Posterior vena cava (tissue), 2 donors: ENCODE results near the gene SDK1. TPM values are rescaled to one million over a fixed set of nuclear protein-coding genes. Genes with fewer than 3 reads are reported as not detected.
A peak's percentile ranks its signal among the peaks of the same experiment; 100 is the strongest.
"Not testable (repeated sequence)": the region's sequence is repeated elsewhere in the genome, so short reads cannot be mapped to it uniquely, and the experiment has no call there.

Experiments used
- DNase-seq: peaks from one replicate; pipeline ENCODE4 v3.0.0-alpha.2; 2020; ENCODE audit warnings: low spot score
- intact Hi-C, 2 donors: fragments of 100-400 bp; cut with DNase I; formaldehyde crosslinking; loops; one replicate each; pipeline versions ENCODE4 v1.14.1 to v1.14.2; 2022 to 2023
- total RNA-seq, 2 donors: library from RNA; stranded (reverse); fragmentation: NEBNext Ultra II Directional; extraction: Animal tissue kit (Norgen Biotek cat#: 25700); gene quantifications; one replicate each; pipeline ENCODE4 v1.2.1, GENCODE V29; 2021
- donor health status: DM: yes; HTN: yes; CAD: no.
- donor health status: DM: yes; HTN: yes; CAD: no.

The SDK1 gene
- total RNA-seq, 2 donors from 2014 or later, result 14.4 to 18.3 TPM

DNA sequence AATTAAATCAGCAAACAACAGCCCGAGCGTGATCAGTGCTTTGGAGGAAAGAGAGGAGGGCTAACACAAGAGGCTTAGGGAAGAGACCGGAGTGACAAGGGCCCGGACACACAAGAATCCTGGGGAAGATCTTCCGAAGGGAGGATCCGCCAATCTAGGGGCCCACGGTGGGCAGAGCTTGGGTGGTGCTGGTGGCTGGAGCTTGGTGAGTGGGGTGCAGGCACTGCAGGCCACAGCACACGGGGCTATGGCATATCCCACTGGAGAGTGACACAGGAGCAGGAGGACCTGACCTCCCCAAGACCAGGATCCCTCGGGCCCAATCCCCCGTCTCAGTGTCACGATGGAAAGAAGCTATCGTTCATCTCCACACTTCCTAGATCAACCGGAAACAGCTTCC lies 909.8 kb downstream of the SDK1 start:
- intact Hi-C loops, result no loop called here
- DNase-seq, result peak; percentile 37

DNA sequence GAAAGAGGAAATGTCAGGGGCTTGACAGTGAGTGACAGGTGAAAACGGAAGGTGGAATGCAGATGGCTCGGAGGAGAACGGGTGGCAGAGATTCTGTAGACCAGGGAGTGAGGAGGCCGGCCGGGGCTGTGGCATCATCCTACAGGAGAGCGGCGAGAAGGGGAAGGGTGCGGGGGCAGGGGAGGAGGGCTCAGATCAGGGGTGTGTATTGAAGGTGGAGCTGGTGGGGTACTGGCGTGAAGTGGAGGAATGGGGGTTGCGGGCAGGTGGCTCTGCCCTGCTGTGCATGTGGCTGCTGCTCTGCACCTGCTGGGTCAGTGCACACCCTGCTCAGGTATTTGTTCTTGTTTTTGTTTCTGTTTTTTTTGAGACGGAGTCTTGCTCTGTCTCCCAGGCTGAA lies 910.2 kb downstream of the SDK1 start:
- intact Hi-C loops, result no loop called here
- DNase-seq, result peak; percentile 35

DNA sequence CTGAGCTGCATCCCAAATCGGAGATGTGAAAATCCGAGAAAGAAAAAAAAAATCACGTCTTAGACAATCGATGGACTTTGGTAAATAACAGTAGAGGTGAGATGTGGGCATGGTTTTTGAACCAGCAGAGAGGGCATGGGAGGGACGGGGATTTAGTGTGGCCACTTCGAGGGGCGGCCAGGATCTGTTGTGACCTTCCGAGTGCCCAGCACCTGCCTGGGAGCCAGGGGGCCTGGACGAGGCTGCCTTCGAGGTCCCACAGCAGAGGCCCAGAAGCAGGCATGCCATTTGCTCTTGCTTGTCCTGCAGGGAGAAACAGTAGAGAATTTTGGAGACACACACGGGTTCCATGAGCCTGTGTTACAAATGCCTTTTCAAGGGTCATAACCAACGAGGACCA lies 911.3 kb downstream of the SDK1 start:
- intact Hi-C loops, result no loop called here
- peak; percentile 35 for DNase-seq

DNA sequence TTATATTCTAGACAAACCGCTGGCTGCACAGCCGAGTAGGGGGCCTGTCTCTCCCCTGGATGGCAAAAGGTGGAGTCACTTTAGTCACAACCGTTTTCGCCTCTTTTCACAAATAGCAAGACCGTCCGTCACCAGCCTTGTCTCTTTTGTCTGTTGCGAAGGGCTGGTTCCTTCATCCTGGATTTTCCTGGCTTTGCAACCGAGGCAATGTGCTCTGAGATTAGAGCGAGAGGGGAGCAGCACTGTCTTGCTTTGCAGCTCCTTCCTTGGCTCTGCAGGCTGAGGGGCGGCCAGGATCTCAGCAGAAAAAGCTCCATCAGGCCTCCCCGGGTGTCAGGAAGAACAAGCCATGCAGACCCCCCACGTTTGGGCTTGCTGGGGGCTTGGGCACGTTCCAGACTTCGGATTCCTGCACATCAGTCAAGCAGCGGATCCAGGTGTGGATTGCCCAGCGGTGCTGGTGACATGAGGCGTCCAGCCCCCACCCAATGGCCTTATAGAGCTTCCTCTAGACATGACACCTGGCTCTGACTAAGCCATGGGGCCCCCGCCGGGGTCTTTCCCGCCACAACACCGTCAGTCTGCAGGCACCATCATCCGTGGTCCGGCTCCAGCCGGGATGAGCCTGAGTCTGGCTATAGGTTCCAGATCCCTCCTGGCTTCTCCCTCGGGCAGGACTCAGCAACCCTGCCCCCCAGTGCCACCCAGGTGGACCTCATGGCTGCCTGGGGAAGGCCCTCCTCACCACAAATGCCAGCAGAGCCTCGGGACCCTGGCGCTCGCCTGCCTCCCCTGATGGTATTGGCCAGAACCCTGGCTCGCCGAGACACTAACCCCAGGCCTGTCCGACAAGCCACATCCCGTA lies 913.5 kb downstream of the SDK1 start:
- peak; percentile 69 for DNase-seq
- intact Hi-C loops, result no loop called here

DNA sequence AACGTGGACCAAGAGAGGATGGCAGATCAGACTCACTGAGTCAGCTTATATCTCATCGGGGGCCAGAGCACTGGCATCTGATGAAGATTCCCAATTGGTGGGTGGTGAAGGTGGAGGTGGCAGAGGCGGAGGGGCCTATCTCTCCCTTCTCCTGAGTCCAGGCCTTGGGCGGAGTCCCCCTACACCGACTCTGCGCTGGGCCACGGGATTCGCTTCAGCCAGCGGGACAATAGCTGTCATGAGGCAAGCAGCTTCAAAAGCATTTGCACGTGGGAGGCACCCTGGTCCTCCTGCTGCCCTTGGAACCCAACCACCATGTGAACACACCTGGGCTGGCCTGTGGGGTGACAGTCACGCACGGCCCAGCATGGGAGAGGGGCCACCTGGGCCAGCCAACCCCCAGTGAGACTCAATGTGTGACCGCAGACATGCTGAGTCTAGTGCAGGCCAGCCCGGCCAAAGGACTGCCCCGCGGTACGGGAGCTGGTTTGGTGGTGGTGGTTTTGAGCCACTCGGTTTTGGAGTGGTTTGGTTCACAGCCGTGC lies 914.2 kb downstream of the SDK1 start:
- peak; percentile 73 for DNase-seq
- intact Hi-C loops, result no loop called here

DNA sequence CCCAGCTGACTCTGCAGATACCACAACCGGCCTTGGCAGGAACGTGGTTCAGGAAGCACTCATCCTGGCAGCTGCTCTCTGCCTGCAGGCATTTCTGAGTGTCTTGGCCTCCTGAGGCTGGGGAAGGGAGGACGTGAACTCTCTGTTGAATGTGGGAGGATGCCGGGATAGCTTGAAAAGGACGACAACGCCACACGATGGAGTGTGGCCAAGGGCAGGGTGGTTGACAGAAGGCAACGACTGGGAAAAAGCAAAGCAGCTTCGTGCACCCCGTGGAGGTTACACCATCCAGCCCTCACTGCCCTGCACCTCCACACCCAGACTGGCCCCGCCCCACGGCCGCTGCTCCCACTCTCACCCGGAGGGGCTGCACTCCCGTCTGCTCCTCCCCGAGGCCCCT lies 915.0 kb downstream of the SDK1 start:
- peak; percentile 68 for DNase-seq
- intact Hi-C loops, result no loop called here

DNA sequence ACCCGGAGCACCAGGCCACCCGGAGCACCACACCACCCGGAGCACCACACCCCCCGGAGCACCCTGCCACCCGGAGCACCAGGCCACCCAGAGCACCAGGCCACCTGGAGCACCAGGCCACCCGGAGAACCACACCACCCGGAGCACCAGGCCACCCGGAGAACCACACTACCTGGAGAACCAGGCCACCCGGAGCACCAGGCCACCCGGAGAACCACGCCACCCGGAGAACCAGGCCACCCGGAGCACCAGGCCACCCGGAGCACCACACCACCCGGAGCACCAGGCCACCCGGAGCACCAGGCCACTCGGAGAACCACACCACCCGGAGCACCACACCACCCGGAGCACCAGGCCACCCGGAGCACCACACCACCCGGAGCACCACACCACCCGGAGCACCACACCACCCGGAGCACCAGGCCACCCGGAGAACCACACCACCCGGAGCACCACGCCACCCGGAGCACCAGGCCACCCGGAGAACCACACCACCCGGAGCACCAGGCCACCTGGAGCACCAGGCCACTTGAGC lies 916.1 kb downstream of the SDK1 start:
- peak; percentile 31 for DNase-seq
- intact Hi-C loops, result not testable (repeated sequence)

DNA sequence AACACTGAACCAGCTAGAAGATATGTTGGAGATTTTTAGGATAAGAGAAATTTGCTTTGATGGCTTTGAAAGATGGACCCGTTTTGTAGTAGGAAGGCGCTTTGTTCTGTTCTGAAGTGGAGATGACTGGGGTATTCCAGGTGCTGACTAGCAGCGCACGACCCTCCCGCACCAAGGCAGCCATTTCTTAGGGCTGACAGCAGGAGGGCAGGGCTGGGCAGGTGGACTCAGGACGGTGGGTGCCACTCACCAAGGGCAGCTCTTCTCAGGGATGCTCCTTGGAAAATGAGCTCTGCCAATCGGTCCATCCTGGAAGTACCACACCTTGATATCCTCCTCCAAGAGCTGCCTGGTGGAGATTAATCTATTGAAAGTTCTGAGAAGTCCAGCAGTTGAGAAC lies 917.4 kb downstream of the SDK1 start:
- DNase-seq, result no peak
- intact Hi-C loops, result no loop called here

DNA sequence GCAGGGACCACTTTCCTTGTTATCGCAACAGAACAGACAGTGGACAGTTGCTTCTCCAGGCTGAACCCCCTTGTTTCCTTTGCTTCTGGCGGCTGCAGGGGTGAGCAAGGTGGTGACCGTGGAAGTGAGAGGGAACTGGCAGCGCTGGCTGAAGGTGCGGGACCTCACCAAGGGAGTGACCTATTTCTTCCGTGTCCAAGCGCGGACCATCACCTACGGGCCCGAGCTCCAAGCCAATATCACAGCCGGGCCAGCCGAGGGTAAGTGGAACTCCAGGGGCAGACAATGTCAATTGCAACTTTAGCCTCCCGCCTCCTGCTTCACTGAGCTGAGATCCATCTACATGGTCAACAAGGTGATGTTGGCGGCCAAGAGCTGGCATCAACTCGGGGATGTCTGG lies 919.0 kb downstream of the SDK1 start:
- intact Hi-C loops, result no loop called here

DNA sequence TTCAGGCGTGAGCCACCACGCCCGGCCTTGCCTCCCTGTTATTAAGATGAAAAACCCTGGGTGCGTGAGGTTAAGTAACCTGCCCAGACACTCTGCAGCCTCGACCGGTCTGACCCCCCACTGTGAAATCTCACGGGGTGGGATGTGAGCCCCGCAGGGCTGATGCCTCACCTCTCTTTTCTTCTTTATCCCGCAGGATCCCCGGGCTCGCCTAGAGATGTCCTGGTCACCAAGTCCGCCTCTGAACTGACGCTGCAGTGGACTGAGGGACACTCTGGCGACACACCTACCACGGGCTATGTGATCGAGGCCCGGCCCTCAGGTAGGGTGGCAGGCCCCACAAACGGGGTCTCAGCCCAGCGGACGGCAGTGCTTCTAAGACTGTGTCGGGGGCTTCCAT lies 920.0 kb downstream of the SDK1 start:
- DNase-seq, result no peak
- intact Hi-C loops, result no loop called here

More for the DNA sequence above, 919.0 kb downstream of the SDK1 start:
- no peak for DNase-seq

DNA sequence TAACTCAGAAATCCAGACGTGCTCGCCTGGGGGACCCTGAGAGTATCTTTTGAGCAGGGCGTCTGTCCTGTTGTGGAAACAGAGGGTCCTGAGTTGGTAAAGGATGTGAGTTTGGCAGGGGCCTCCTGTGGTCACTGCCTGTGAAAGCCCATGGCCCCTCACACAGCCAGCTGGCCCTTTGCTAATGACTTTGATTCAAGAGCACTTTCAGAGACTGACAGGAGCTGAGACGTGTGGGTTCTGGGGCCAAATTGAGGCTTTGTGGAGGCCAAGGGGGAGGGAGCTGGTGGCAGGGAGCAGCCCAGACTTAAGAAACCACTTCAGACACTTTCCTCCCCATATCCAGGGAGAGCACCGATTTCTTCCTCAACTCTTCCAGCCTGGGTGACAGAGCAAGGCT lies 921.6 kb downstream of the SDK1 start:
- intact Hi-C loops, result no loop called here
- no peak for DNase-seq

DNA sequence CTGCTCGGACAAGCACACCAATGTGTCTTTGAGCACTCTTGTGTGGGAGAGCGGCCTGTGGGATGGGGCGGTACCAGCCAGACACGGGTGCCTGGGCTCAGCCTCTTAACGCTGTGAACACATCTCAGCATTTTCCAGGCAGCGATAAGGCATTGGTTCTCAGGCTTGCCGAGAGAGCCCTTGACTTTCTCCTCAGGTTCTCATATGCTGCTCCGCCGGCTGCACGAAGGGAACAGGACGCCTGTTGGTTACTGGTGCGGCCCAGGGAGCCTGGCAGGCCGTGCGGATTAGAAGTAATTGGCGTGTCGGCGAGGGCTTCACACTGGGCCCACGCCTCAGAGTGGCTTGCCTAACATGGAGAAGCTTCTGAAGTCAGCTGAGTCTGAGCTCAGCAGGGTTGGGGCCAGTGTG lies 924.3 kb downstream of the SDK1 start:
- intact Hi-C loops, result loop anchor here in 1 of 2 donors (1.0 kb wide), 1 partner anchor 42 kb away; no protein-coding TSS in a partner anchor
- DNase-seq, result no peak

DNA sequence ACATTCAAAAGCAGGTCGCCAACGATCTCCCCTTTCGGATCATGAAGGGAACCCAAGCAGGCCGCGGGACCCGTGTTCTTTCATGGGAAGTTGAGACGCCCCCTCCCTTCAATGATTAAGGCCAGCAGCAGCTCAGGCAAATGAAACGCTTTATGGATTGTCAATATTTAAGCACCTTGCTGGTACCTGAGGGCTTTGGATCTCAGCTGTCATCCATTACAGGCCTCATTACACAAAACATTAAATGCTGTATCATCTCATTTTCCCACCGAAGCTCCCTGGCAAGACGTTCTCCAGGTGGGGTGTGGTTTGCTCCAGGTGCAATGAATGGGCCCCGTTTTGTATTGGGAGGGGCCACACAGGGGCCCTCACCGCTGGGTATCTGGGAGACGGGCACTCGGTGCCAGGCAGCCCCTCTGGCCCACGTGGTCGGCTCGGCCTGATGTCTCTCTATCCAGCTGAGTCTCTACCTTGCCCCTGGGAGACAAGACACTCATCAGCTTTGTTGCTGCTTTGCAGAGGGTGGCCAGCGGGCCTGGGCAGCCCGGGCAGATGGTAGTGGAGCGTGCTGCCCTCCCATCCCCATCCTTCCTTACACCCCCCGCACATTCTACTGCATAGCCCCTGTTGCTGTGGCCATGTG lies 925.0 kb downstream of the SDK1 start:
- intact Hi-C loops, result loop anchor here in 1 of 2 donors (1.0 kb wide), 1 partner anchor 41 kb away; no protein-coding TSS in a partner anchor
- DNase-seq, result peak; percentile 56

DNA sequence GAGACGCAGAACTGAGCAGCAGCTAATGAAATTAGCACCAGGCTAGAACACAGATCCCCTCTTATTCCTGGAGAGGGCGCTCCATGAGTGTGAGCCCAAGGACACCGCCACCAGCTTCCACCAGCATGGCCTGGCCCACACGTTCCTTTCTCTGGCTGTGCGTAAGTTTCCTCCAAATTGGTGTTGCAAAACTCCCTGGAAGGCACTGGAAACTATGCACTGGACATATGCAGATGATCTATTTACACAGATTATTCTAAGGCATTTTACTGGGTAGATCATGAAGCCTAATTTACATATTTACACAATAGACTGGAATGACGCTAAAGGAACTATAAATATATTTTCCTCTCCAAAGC lies 925.5 kb downstream of the SDK1 start:
- intact Hi-C loops, result no loop called here
- no peak for DNase-seq

DNA sequence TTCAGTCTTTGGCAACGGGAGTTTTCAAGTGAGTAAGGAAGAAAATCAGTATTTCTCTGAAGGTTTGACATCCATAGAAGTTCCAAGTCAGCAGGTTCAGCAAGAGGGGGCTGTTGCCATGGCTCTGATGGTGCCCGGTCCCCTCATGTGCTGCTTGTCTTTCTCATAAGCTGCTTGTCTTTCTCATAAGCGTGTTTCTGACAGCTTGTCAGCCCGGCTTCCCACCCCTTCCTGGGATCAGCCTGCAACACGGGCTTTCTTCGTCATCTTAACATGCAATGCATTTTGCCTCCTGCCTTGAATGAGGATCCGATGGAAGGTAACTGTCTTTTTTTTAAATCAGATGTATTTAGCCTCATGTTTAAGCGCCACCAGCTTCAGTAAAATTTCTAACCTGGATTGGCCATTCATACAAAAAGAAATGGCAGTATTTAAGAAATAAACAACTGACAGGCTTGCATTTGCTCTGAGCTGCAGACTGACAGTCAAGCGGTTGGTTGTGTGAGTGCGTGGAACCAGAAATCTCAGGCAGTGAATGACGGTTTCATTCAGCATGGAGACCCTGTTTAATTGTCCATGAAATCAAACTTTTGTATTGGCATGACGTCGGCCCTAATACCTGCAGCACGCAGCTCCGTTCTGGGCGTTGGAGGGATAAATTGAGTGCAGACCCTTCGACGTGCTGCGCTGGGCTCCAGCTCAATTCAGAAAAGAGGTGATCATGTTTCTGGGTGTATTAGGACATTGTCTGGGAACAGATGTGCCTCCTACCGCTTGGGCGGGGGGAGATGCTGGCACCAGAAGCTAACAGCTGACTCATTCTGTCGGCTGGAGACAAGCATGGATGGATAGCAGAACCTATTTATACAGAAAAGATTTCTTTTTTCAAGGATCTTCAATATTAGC lies 926.3 kb downstream of the SDK1 start:
- intact Hi-C loops, result no loop called here
- DNase-seq, result peak; percentile 43

DNA sequence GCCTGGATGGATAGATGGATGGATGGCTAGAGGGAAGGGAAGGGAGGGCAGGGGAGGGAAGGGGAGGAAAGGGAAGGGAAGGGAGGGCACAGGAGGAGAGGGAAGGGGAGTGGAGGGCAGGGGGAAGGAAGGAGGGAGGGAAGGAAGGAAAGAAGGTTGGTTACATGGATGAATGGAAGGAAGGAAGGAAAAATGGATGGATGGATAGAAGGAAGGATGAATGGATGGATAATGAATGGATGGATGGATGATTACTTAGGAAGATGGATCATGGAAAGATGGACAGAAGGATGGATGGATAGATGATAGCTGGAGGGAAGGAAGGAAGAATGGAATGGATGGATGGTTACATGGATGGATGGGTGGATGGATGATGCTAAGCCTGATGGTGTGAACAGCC lies 929.3 kb downstream of the SDK1 start:
- intact Hi-C loops, result no loop called here
- no peak for DNase-seq

DNA sequence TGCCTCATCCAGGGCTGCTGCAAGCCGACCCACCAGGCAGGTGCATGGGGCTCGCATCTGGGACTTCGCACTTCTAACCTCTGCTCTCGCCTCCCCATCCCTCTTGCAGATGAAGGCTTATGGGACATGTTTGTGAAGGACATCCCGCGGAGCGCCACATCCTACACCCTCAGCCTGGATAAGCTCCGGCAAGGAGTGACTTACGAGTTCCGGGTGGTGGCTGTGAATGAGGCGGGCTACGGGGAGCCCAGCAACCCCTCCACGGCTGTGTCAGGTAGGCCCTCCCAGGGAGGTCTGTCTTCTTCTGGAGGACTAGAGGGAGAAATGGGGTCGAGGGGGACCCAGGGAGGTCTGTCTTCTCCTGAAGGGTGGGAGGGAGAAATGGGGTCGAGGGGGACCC lies 932.1 kb downstream of the SDK1 start:
- peak; percentile 54 for DNase-seq
- intact Hi-C loops, result no loop called here

DNA sequence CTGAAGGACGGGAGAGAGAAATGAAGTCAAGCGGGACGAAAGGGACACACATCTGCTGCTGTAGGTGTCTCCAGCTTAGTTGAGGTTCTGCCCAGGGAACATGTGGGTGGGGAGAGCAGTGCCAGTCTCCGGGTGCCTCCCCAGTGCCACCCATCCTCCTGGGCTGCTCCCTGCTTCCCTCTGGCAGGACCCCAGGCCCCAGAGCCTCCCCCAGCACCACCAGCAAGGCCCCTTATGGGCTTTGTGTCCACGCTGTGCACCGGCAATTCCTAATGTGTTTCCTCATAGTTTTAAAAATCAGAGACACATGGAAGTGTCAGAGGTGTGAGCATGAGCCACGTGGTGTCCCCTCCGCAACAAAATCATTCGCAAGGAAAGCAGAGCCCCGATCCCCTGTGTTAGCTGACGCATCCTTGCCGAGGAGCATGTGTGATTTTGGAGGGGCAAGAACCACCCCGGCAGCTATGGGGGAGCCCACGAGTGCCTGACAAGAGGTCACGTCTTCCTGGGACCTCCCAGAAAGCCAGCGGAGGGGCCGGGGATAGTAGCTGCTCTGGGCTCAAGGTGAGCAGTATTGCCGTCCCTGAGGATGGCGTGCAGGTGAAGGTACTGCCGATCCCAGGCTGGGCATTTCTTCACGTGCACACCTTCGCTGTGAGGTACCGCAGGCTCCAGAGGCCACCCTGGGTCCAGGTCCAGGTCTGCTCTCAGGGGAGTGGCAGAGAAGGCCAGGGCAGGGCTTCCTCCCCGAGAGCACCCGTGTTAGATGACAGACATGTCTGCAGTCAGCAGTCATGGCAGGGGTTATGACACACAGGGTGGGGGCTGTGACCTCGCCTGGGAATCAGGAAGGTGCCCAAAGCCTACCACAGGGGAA lies 932.8 kb downstream of the SDK1 start:
- intact Hi-C loops, result no loop called here

More for the DNA sequence above, 932.8 kb downstream of the SDK1 start:
- peak; percentile 75 for DNase-seq
